ENCODE results near the gene CD226. TPM values are rescaled to one million over a fixed set of nuclear protein-coding genes. Genes with fewer than 3 reads are reported as not detected.
"Not testable (repeated sequence)": the region's sequence is repeated elsewhere in the genome, so short reads cannot be mapped to it uniquely, and the experiment has no call there.

CD226 gene
- total RNA-seq, 3 donors from 2014 or later: 1.8 to 4.9 (median 2.1) TPM

GRCh38 chr18:69906765-69907164 is 40.9 kb downstream of the CD226 start:
- Histone ChIP-seq H3K4me3 (no peak overlapping the region), H3K27ac (no peak overlapping the region), H3K27me3 (no peaks in the 10 kb centered on the region), H3K36me3 (no peaks in the 10 kb centered on the region), H3K9me3 (no peaks in the 10 kb centered on the region), H3K4me1 (no peaks in the 10 kb centered on the region)
- TF ChIP-seq POLR2AphosphoS5 (IDR thresholded peaks at IDR 0.05) (no peak), CTCF (IDR thresholded peaks at IDR 0.05) (no peak)
- no peak for DNase-seq (ENCODE audit: low spot score in 2 of 2)
- intact Hi-C loops (cut with DNase I; ENCODE audit: low total_unique reads): no loop called here

- TF ChIP-seq POLR2AphosphoS5 (IDR thresholded peaks at IDR 0.05) (no peak), POLR2A (IDR thresholded peaks at IDR 0.05) (no peak)
- intact Hi-C loops (cut with DNase I; ENCODE audit: low total_unique reads): no loop called here
- no peaks in the 10 kb centered on the region for H3K9me3 ChIP-seq
- no peaks in the 10 kb centered on the region for H3K36me3 ChIP-seq
- no peak for DNase-seq (ENCODE audit: low spot score in 2 of 2)
- no peaks in the 10 kb centered on the region for H3K27me3 ChIP-seq
- no peak overlapping the region for H3K4me3 ChIP-seq
- H3K27ac ChIP-seq: no peak overlapping the region
- H3K4me1 ChIP-seq: no peaks in the 10 kb centered on the region
These were observed 46.7 kb downstream of the CD226 start for GRCh38 chr18:69900941-69901340.

- H3K36me3 ChIP-seq; H3K27ac ChIP-seq; H3K4me1 ChIP-seq; intact Hi-C loops (cut with DNase I; ENCODE audit: low total_unique reads); H3K4me3 ChIP-seq; H3K9me3 ChIP-seq; H3K27me3 ChIP-seq; DNase-seq (ENCODE audit: low spot score in 2 of 2): not testable (repeated sequence)
These were observed 48.3 kb downstream of the CD226 start for GRCh38 chr18:69899154-69899923.

- Histone ChIP-seq H3K9me3 (no peaks in the 10 kb centered on the region), H3K4me3 (no peak overlapping the region), H3K27me3 (no peaks in the 10 kb centered on the region), H3K36me3 (no peaks in the 10 kb centered on the region), H3K4me1 (no peaks in the 10 kb centered on the region), H3K27ac (no peak overlapping the region)
- DNase-seq (ENCODE audit: low spot score in 2 of 2): no peak
- intact Hi-C loops (cut with DNase I; ENCODE audit: low total_unique reads): no loop called here
- TF ChIP-seq POLR2AphosphoS5 (IDR thresholded peaks at IDR 0.05) (no peak), POLR2A (IDR thresholded peaks at IDR 0.05) (no peak), CTCF (IDR thresholded peaks at IDR 0.05) (no peak)
These were observed 49.3 kb downstream of the CD226 start for GRCh38 chr18:69898241-69898861.

- TF ChIP-seq POLR2AphosphoS5 (IDR thresholded peaks at IDR 0.05) (no peak), CTCF (IDR thresholded peaks at IDR 0.05) (no peak), POLR2A (IDR thresholded peaks at IDR 0.05) (no peak)
- Histone ChIP-seq H3K9me3 (no peaks in the 10 kb centered on the region), H3K4me1 (no peaks in the 10 kb centered on the region), H3K27me3 (no peaks in the 10 kb centered on the region), H3K4me3 (no peak overlapping the region), H3K27ac (no peak overlapping the region), H3K36me3 (no peaks in the 10 kb centered on the region)
- intact Hi-C loops (cut with DNase I; ENCODE audit: low total_unique reads): no loop called here
- no peak for DNase-seq (ENCODE audit: low spot score in 2 of 2)
These were observed 50.1 kb downstream of the CD226 start for GRCh38 chr18:69897397-69898108.
